Measurements from ENCODE around the gene GPRASP1. TPM values are rescaled to one million over a fixed set of nuclear protein-coding genes. Genes with fewer than 3 reads are reported as not detected.
"Not testable (repeated sequence)": the region's sequence is repeated elsewhere in the genome, so short reads cannot be mapped to it uniquely, and the experiment has no call there.

The GPRASP1 gene
- total RNA-seq, 4 donors from 2014 or later = 18.7 to 49.9 (median 22.6) TPM

DNA sequence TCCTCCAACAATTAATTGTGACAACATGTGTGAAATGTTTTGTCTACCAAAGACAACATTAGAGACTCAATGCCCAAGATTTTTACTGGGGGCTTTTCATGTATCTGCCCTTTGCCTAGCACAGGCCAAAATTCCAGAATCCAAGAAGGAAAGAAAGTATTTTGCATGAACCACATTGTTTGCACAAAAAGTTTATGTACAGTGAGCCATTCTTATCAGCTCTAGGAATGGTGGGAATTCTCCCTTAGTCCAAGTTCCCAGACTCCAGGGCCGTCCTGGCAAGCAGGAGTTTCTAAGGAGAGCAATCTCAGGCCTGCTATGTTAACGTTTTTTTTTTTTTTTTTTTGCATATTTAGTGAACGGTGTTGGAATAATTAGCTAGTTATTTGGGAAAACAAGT, 21.6 kb downstream of the GPRASP1 start:
- no peaks in the 10 kb centered on the region for H3K36me3 ChIP-seq
- no peaks in the 10 kb centered on the region for H3K27me3 ChIP-seq
- TF ChIP-seq, protein P1, sequence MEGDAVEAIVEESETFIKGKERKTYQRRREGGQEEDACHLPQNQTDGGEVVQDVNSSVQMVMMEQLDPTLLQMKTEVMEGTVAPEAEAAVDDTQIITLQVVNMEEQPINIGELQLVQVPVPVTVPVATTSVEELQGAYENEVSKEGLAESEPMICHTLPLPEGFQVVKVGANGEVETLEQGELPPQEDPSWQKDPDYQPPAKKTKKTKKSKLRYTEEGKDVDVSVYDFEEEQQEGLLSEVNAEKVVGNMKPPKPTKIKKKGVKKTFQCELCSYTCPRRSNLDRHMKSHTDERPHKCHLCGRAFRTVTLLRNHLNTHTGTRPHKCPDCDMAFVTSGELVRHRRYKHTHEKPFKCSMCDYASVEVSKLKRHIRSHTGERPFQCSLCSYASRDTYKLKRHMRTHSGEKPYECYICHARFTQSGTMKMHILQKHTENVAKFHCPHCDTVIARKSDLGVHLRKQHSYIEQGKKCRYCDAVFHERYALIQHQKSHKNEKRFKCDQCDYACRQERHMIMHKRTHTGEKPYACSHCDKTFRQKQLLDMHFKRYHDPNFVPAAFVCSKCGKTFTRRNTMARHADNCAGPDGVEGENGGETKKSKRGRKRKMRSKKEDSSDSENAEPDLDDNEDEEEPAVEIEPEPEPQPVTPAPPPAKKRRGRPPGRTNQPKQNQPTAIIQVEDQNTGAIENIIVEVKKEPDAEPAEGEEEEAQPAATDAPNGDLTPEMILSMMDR (IDR thresholded peaks at IDR 0.05) = no peak
- no peak for TF ChIP-seq POLR2A (IDR thresholded peaks at IDR 0.05)
- no peaks in the 10 kb centered on the region for H3K4me1 ChIP-seq
- no peaks in the 10 kb centered on the region for H3K9me3 ChIP-seq
- intact Hi-C loops (cut with DNase I; ENCODE audit: low total_unique reads) = no loop called here
- no peak for DNase-seq
- no peak overlapping the region for H3K4me3 ChIP-seq
- no peak overlapping the region for H3K27ac ChIP-seq

DNA sequence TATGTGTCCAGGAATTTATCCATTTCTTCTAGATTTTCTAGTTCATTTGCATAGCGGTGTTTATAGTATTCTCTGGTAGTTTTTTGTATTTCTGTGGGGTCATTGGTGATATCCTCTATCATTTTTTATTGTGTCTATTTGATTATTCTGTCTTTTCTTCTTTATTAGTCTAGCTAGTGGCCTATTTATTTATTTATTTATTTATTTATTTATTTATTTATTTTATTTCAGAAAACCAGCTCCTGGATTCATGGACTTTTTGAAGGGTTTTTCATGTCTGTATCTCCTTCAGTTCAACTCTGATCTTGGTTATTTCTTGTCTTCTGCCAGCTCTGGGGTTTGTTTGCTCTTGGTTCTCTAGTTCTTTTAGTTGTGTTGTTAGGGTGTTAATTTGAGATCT, 26.2 kb downstream of the GPRASP1 start:
- not testable (repeated sequence) for H3K27me3 ChIP-seq

DNA sequence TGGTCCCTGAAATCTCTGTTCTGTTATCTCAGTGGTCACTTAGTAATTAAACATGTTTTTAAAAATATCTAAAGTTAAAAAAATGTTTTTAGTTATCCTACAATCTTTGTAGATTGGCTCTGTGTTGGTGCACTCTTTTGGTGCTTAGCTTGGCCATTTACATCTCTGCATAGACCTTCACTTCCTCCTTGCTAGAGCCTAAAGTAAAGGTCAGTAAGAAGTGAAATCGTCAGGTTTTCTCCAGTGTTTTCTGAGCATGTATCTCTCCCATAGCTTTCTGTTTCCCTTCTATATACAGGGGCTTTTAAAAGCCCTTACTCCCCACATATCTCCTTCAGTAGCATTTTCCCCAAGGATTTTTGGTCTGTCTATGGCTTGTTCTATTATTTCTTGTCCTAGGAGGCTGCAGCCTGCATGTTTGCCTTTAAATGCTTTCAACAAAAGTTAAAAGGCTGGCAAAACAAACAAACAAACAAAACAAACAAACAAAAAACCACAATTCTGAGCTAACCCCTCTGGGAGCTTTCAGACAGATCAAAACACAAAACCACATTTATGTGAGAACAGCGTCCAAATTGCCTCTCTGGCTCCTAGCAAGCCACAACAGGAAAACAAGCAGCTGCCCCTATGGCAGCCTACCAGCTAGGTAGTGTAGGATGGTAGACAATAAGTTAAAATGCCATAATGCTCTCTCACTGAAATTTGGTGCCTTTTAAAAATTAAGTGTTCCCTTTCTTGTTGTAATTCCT, 33.7 kb downstream of the GPRASP1 start:
- no peaks in the 10 kb centered on the region for H3K27me3 ChIP-seq
- TF ChIP-seq, protein P1 (IDR thresholded peaks at IDR 0.05) = no peak
- no peak for TF ChIP-seq POLR2A (IDR thresholded peaks at IDR 0.05)
- intact Hi-C loops (cut with DNase I; ENCODE audit: low total_unique reads) = no loop called here
- no peak overlapping the region for H3K27ac ChIP-seq
- no peak for DNase-seq
- no peaks in the 10 kb centered on the region for H3K4me1 ChIP-seq
- peaks cover 0 to 16% of the 10 kb centered on the region in 2 donors for H3K9me3 ChIP-seq
- no peak overlapping the region for H3K4me3 ChIP-seq
- H3K36me3 ChIP-seq = no peaks in the 10 kb centered on the region

More for the DNA sequence above, 26.2 kb downstream of the GPRASP1 start:
- H3K4me3 ChIP-seq; intact Hi-C loops (cut with DNase I; ENCODE audit: low total_unique reads); DNase-seq; H3K4me1 ChIP-seq; H3K36me3 ChIP-seq; H3K27ac ChIP-seq: not testable (repeated sequence)
- peaks cover 0 to 16% of the 10 kb centered on the region in 2 donors for H3K9me3 ChIP-seq

DNA sequence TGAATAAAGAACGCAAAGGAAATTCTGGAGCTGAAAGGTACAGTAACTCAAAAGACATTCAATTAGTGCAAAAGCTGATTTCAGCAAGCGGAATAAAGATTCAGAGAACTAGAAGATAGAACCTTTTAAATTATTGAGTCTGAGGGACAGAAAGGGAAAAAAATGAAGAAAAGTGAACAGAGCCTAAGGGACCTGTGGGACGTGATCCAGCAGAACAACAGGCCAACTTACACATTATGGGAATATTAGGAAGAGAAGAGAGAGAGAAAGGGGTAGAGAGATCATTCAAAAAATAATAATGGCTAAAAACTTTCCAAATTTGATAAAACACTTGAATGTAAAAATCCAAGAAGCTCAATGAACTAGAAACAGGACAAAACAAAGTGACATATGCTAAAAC, 43.5 kb downstream of the GPRASP1 start:
- Histone ChIP-seq H3K27ac (no peak overlapping the region), H3K27me3 (no peaks in the 10 kb centered on the region), H3K4me3 (no peak overlapping the region), H3K36me3 (no peaks in the 10 kb centered on the region), H3K4me1 (no peaks in the 10 kb centered on the region), H3K9me3 (no peaks in the 10 kb centered on the region)
- no peak for TF ChIP-seq POLR2A (IDR thresholded peaks at IDR 0.05)
- TF ChIP-seq, protein P1 (IDR thresholded peaks at IDR 0.05) = no peak
- DNase-seq = no peak
- intact Hi-C loops (cut with DNase I; ENCODE audit: low total_unique reads) = no loop called here

DNA sequence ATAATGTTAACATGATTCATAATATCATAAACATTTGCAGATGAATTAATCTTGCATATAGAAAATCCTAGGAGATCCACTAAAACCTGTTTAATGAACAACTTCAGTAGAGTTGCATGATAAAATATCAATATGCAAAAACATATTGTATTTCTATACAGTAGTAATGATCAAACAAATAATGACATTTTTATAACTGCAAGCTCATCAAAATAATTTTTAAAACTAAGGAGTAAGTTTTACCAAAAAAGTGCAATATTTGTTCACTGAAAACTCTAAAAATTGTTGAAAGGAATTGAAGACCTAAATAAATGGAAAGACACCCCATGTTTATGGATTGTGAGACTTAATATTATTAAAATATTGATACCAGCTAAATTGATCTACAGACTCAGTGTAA, 45.0 kb downstream of the GPRASP1 start:
- no peaks in the 10 kb centered on the region for H3K4me1 ChIP-seq
- no peak overlapping the region for H3K4me3 ChIP-seq
- H3K27me3 ChIP-seq = no peaks in the 10 kb centered on the region
- no peak for DNase-seq
- no peak overlapping the region for H3K27ac ChIP-seq
- intact Hi-C loops (cut with DNase I; ENCODE audit: low total_unique reads) = no loop called here
- no peaks in the 10 kb centered on the region for H3K9me3 ChIP-seq
- no peaks in the 10 kb centered on the region for H3K36me3 ChIP-seq
- TF ChIP-seq, protein P1 (IDR thresholded peaks at IDR 0.05) = no peak
- TF ChIP-seq POLR2A (IDR thresholded peaks at IDR 0.05) = no peak
